ENCODE measurements around the gene GPR176.
A peak's percentile ranks its signal among the peaks of the same experiment; 100 is the strongest.

GPR176 gene

GRCh38 chr15:39890621-39891020, 29.4 kb downstream of the GPR176 start:
- no peak for DNase-seq (ENCODE audit: low spot score)

- no peak for DNase-seq (ENCODE audit: low spot score)
These were observed 30.5 kb downstream of the GPR176 start for GRCh38 chr15:39889601-39890000.

DNA sequence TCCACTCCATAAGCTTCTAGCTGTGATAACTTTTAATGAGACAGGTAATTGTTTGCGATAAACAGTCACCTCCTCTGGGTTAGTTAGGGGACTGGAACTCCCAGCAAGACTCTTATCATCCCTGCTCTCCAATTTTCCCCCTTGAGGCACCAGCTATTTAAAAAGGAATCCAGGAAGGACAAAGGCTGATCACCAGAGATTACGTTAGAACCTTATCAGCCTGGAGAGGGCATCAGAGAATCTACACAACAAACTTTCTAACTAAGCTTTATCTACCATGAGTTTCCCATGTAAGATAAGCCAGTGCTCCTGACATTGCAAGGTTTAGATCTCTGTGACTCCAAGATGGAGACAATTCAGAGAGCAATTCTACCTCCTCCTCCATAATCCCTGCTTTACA, 31.3 kb downstream of the GPR176 start:
- DNase-seq (ENCODE audit: low spot score) = no peak

GRCh38 chr15:39888243-39888642, 31.8 kb downstream of the GPR176 start:
- no peak for DNase-seq (ENCODE audit: low spot score)

DNA sequence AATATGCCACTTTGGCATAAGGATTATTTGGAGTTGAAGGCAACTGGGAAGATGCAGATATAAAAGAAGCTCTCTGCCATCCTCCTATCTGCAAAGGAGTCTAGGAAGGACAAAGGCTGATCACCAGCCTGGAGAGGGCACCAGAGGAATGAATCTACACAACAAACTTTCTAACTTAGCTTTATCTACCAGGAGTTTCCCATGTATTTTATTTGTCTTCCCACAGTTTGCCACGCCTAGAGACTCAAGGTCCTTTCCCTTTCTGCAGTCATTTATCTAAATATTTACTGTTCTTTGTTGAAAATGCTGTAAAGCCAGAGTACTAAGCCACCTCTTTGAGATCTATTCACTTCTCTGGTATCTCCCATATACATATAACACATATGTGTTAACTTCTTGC, 32.2 kb downstream of the GPR176 start:
- DNase-seq (ENCODE audit: low spot score) = peak; percentile 42

DNA sequence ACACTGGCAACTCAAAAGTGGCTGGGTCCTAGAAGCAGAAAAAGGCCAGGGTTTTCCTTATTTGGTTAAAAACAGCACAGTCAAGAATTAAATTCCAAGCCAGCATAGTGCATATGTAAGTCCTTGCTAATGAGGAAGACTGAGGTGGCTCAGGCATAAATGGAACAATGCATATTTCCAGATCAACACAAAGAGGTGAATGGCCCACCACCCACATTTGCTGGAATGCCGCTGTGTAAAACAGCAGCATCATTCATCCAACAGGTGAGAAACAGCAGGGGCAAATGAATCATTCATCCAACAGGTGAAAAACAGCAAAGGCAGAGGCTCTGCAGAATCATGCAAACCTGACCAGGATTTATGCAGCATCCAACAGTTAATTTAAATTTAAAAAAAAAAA, 32.9 kb downstream of the GPR176 start:
- DNase-seq (ENCODE audit: low spot score) = no peak

DNA sequence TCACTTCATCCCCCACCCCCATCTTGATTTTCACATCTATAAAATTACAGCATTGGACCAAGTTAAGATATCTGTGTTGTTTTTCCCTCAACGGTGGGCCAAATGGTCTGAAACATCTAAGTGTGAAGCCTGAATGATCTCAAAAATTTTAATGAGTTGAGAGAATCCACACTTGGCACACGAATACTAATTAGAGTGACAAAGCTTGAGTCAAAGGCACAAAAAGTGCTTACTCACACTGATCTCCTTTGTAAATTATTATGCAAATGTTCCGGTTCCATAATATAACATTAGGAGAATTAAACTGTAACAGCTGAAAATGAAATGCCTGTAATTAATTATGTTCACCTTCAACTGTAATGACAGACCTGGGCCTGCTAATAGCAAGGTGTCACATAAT, 33.6 kb downstream of the GPR176 start:
- DNase-seq (ENCODE audit: low spot score) = no peak

- no peak for DNase-seq (ENCODE audit: low spot score)
These were observed 34.8 kb downstream of the GPR176 start for GRCh38 chr15:39885099-39885777.

DNA sequence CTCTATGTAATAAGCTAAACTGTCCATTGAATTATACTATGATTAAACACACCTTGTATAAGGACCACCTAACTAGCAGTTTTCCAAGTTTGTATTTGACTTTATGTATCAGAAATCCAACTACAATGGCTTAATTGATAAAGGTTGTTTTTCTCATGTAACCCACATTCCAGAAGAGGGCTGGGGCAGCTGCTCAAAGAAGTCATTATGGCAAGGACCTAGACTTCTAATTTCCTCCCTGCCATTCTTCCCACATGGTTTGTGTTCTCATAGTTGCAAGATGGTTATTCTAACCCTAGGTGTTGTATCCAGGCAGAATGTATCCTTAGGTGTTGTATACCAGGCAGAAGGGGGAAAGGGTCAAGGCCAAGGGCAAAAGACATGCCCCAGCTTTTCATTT, 35.7 kb downstream of the GPR176 start:
- peak; percentile 20 for DNase-seq (ENCODE audit: low spot score)

DNA sequence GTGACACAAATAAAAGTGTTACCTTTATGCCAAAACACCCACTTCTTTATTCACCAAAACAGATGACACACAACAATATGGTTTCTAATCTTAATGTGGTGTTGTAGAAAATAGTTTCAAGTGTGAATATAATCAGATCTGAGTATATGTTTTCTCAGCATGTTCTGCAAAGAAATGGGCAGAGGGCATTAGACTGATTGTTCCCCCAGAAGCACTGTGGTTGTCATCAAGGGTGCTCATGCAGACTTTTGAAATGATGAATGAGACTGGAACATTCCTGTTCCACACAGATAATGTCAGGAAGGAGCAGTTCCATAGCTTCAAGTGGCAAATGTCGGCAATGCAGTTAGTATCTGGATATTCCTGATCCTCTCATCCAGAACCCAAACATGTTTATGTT, 37.5 kb downstream of the GPR176 start:
- no peak for DNase-seq (ENCODE audit: low spot score)

DNA sequence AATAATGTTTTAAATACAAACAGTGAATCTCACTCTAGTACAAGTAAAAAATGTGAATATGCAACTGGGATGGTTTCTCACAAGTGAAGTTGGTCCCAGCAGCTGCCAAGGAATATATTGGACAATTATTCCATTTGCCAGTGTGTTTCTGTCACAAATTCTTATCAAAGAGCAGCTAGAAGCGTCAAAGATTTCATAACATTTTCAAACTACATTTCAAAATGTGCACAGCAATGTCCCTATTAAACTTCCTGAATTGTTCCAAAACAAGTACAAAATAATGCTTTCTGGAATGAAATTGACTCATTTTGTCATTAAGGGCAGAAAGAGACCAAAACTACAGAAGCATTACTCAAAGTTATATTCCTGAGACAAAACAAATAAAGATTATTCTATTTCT, 38.3 kb downstream of the GPR176 start:
- no peak for DNase-seq (ENCODE audit: low spot score)

GRCh38 chr15:39880718-39881387, 39.2 kb downstream of the GPR176 start:
- no peak for DNase-seq (ENCODE audit: low spot score)

- no peak for DNase-seq (ENCODE audit: low spot score)
These were observed 41.7 kb downstream of the GPR176 start for GRCh38 chr15:39878406-39878785.

DNA sequence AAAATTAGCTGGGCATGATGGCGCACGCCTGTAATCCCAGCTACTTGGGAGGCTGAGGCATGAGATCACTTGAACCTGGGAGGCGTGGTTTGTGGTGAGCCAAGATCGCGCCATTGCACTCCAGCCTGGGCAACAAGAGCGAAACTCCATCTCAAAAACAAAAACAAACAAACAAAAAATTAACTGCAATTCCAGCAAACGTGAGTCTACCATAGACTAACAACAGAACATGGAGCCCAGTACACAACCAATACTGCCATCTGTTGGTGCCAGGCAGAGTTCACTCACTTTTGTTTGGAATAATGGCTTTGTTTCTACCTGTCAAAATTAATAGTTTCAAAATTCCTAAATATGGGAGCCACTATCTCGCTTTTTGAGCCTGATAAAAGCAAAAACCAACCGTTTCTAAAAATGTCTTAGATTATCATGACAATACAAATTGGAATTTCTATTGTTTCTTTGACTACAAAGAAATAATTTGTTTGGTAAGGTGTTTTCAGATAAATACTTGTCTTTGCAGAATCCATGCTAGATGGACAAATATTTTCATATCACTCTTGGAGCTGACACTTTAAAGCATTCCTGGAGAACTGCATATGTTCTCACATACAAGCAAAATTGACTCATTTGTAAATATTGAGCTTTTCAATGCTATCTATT, 45.0 kb downstream of the GPR176 start:
- DNase-seq (ENCODE audit: low spot score) = peak; percentile 31

GRCh38 chr15:39873978-39874377, 46.1 kb downstream of the GPR176 start:
- DNase-seq (ENCODE audit: low spot score) = no peak

GRCh38 chr15:39870537-39870936, 49.5 kb downstream of the GPR176 start:
- no peak for DNase-seq (ENCODE audit: low spot score)

DNA sequence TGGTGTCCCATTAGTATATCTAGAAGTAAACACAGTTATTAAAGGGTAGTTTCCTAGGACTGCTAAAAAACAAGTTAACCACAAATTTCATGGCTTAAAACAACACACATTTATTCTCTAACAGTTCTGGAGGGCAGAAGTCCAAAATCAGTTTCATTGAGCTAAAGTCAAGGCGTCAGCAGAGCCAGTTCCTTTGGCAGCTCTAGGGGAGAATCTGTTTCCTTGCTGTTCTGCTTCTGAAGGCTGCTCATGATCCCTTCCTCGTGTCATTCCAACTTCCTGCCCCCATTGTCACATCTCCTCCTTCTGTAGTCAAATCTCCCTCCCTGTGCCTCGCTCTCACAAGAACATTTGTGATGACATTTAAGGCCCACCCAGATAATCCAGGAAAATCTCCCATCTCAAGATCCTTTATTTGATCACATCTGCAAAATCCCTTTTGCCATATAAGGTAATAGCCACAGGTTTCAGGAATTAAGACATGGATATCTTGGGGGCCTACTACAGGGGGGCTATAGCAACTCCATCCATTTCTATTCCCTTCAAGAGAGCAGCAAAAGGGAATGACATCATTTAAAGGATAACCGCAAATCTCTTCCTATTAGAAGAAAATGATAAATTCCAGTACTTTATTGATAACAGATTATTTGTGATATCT, 50.1 kb downstream of the GPR176 start:
- DNase-seq (ENCODE audit: low spot score) = no peak

DNA sequence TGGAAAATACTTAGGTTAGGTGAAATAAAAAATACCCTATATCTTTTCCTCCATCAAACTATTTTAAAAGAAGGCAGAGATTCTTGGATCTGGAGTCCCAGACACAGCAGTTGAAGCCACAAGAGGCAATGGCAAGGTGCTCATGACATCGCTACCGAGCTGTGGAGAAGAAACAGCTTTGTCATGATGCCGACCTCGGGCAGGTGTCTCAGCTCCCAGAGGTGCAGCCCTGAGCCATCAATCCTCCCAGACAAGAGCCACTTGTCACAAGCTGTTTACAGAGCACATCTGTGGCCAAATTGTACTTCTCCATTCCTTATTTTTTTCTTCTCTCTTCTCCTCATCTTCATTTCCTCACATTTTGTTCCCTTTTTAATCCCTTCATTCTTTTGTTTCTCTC, 50.8 kb downstream of the GPR176 start:
- DNase-seq (ENCODE audit: low spot score) = no peak

- no peak for DNase-seq (ENCODE audit: low spot score)
These were observed 51.7 kb downstream of the GPR176 start for GRCh38 chr15:39868396-39868795.

DNA sequence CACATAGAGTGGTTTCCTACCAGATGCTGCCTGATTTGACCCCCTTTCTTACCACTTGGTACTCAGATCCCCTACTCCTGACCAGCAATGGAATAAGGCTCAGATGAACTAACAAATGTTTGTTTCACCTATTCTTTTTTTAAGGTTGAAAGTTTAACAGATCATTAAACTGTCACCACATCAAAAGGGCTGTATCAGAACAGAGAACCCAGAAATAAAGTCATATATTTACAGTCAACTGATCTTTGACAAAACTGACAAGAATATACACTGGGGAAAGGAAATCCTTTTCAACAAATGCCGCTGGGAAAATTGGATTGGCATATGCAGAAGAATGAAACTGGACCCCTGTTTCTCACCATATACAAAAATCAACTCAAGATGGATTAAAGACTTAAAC, 56.0 kb downstream of the GPR176 start:
- DNase-seq (ENCODE audit: low spot score) = no peak

DNA sequence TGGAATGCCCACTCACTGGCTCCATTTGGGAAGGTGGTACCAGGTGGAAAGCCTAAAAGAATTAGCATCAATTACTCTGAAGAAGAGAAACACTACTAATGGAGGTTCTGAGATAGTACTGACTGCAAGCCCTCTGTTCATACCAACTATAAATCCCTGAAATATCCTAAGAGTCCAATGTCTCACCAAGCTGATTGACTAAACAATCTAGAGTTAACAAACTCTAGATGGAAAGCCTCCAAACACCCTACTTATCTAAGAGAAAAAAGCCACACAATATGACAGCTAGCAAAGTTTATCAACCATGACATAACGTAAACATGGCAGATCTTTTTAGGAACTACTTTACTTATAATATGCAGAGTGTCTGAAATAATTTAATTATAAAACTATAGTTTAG, 59.2 kb downstream of the GPR176 start:
- no peak for DNase-seq (ENCODE audit: low spot score)

DNA sequence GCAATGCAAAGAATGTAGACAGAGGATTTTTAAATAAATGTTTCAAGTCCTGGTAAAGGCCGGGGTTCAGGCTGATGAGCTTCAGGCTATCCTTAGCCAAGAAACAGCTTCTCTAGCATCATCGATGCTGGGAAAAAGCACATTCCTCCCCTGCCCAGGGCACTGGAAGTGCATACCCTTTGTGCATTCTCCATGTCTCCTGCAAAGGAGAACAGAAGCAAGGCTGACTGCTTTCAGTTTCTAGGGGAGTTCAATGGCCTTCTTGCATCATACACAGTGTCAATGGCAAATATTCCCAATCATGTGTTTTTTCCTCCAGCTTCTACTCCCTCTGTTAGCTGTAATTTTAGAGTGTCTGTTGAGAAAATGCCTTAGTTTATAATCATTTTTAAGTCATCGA, 59.9 kb downstream of the GPR176 start:
- no peak for DNase-seq (ENCODE audit: low spot score)

DNA sequence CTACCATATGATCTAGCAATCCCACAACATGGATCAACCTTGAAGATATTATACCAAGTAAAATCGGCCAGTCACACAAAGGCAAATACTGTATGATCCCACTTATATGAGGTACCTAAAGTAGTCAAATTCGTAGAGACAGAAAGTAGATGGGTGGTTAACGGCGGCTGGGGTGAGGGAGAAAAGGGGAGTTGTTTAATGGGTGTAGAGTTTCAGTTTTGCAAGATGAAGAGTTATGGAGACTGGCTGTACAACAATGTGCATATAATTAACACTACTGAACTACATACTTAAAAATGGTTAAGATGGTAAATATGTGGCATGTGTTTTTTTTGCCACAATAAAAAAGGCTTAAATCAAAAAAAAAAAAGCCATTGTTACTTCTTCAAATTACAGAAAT, 60.4 kb downstream of the GPR176 start:
- no peak for DNase-seq (ENCODE audit: low spot score)

All from SW480 (cell line).